ENCODE measurements around the gene KDSR. TPM values are rescaled to one million over a fixed set of nuclear protein-coding genes. Genes with fewer than 3 reads are reported as not detected.
A peak's percentile ranks its signal among the peaks of the same experiment; 100 is the strongest.

KDSR gene
- total RNA-seq (2022) (22.8 and 26.8 TPM in 2 replicates), Bru-seq, nascent RNA (percentile 67 among the genes with signal in this experiment), BruChase-seq, experiment 1, labeled RNA remaining after a 2-hour chase (percentile 72 among the genes with signal in this experiment), BruChase-seq, experiment 2, labeled RNA remaining after a 6-hour chase (percentile 78 among the genes with signal in this experiment)
- long read RNA-seq, full-length matches to known transcripts: 17 of 24 reads
- long read RNA-seq, partial matches to known transcripts: 2 of 24 reads
- long read RNA-seq, other reads (novel, unspliced or antisense): 5 of 24 reads

GRCh38 chr18:63367053-63367953, at the start of gene KDSR:
Gene KDSR (minus strand): TSS chr18:63367206. CDS start chr18:63367118, 88 bp downstream.
- Histone ChIP-seq H3K36me3 (ENCODE audit: control insufficient read depth, insufficient read depth, low read length) (no peaks in the 10 kb centered on the region), H3K4me3 (ENCODE audit: low read depth, low read length) (peak within 1 kb of the TSS; percentile 46), H3K4me1 (no peaks in the 10 kb centered on the region), H3K9me3 (no peaks in the 10 kb centered on the region), H3K27me3 (replicated peaks; ENCODE audit: control insufficient read depth, insufficient read depth, low read length) (no peaks in the 10 kb centered on the region)
- Mint-ChIP-seq H3K27ac (ENCODE audit: unreplicated experiment) (peak within 1 kb of the TSS; percentile 85), H3K36me3 (ENCODE audit: insufficient read depth, unreplicated experiment) (no peaks in the 10 kb centered on the region), H3K4me3 (ENCODE audit: unreplicated experiment) (peak within 1 kb of the TSS; percentile 94), H3K27me3 (ENCODE audit: insufficient read depth, unreplicated experiment) (no peaks in the 10 kb centered on the region), H3K4me1 (ENCODE audit: low read depth, unreplicated experiment) (no peaks in the 10 kb centered on the region), H3K9me3 (ENCODE audit: unreplicated experiment) (no peaks in the 10 kb centered on the region)
- ChIA-PET CTCF (no interaction called here), POLR2A (interaction anchor here (0.6 kb wide), 1 partner anchor 162 kb away, joined by 3 read pairs; no protein-coding TSS in a partner anchor)
- BruUV-seq (replicated peaks): TSS peak; percentile 71
- intact Hi-C loops (cut with micrococcal nuclease; ENCODE audit: unreplicated experiment): loop anchor here (1.0 kb wide), 1 partner anchor 55 kb away; the partner anchor contains the start of gene VPS4B
- no peak for TF ChIP-seq CTCF (IDR thresholded peaks at IDR 0.05; ENCODE audit: insufficient read depth in 1 of 2, low read depth in 1 of 2, low read length in 1 of 2, severe bottlenecking in 1 of 2, unreplicated experiment in 1 of 2)
- peak; percentile 93 to 94 for DNase-seq

GRCh38 chr18:63412953-63413352, 45.9 kb upstream of the KDSR start:
- DNase-seq: no peak
- Mint-ChIP-seq H3K4me3 (ENCODE audit: unreplicated experiment) (no peak overlapping the region), H3K27me3 (ENCODE audit: insufficient read depth, unreplicated experiment) (no peaks in the 10 kb centered on the region), H3K9me3 (ENCODE audit: unreplicated experiment) (no peaks in the 10 kb centered on the region), H3K4me1 (ENCODE audit: low read depth, unreplicated experiment) (peaks cover under 1% of the 10 kb centered on the region), H3K36me3 (ENCODE audit: insufficient read depth, unreplicated experiment) (peaks cover 13% of the 10 kb centered on the region), H3K27ac (ENCODE audit: unreplicated experiment) (no peak overlapping the region)
- no peaks in the 10 kb centered on the region for H3K27me3 ChIP-seq (replicated peaks; ENCODE audit: control insufficient read depth, insufficient read depth, low read length)
- intact Hi-C loops (cut with micrococcal nuclease; ENCODE audit: unreplicated experiment): no loop called here
- ChIA-PET POLR2A (no interaction called here), CTCF (no interaction called here)
- H3K36me3 ChIP-seq (ENCODE audit: control insufficient read depth, insufficient read depth, low read length): no peaks in the 10 kb centered on the region; the same call in 1 of the 2 replicates
- no peak for TF ChIP-seq CTCF (IDR thresholded peaks at IDR 0.05; ENCODE audit: insufficient read depth in 1 of 2, low read depth in 1 of 2, low read length in 1 of 2, severe bottlenecking in 1 of 2, unreplicated experiment in 1 of 2)
- no peaks in the 10 kb centered on the region for H3K4me1 ChIP-seq
- H3K4me3 ChIP-seq (ENCODE audit: low read depth, low read length): no peak overlapping the region
- H3K9me3 ChIP-seq: no peaks in the 10 kb centered on the region
- BruUV-seq (replicated peaks): no TSS peak

DNA sequence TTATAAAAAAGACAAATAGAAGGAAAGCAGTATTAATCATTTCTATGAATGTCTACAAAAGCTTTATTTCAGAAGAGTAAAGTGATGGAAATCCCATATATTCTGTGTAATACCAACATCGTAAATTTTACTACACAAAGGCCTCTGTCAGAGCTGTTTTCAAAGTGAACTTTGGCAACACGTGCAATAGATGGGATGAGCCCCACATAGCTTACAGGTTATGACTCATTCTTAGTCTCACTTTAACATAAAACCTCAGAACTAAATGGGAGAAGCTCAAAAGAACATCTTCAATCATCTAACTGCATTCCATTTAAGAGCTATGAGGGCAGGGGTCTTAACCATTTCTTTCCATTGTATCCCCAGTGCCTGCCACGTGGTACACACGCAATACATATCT, 43.8 kb upstream of the KDSR start:
- no peak overlapping the region for H3K4me3 Mint-ChIP-seq (ENCODE audit: unreplicated experiment)
- intact Hi-C loops (cut with micrococcal nuclease; ENCODE audit: unreplicated experiment): no loop called here
- Histone ChIP-seq H3K4me3 (ENCODE audit: low read depth, low read length) (no peak overlapping the region), H3K27me3 (replicated peaks; ENCODE audit: control insufficient read depth, insufficient read depth, low read length) (no peaks in the 10 kb centered on the region), H3K36me3 (ENCODE audit: control insufficient read depth, insufficient read depth, low read length) (no peaks in the 10 kb centered on the region; the same call in 1 of the 2 replicates), H3K4me1 (no peaks in the 10 kb centered on the region), H3K9me3 (no peaks in the 10 kb centered on the region)
- no TSS peak for BruUV-seq (replicated peaks)
- H3K27me3 Mint-ChIP-seq (ENCODE audit: insufficient read depth, unreplicated experiment): no peaks in the 10 kb centered on the region
- TF ChIP-seq CTCF (IDR thresholded peaks at IDR 0.05; ENCODE audit: insufficient read depth in 1 of 2, low read depth in 1 of 2, low read length in 1 of 2, severe bottlenecking in 1 of 2, unreplicated experiment in 1 of 2): no peak
- H3K9me3 Mint-ChIP-seq (ENCODE audit: unreplicated experiment): no peaks in the 10 kb centered on the region
- ChIA-PET POLR2A (interaction anchor here (1.3 kb wide), 1 partner anchor 11 kb away, joined by 5 read pairs; the partner anchor contains the start of gene VPS4B), CTCF (interaction anchor here (0.9 kb wide), 1 partner anchor 29 kb away, joined by 3 read pairs; no protein-coding TSS in a partner anchor)
- H3K36me3 Mint-ChIP-seq (ENCODE audit: insufficient read depth, unreplicated experiment): peaks cover 18% of the 10 kb centered on the region
- no peak overlapping the region for H3K27ac Mint-ChIP-seq (ENCODE audit: unreplicated experiment)
- peaks cover 7% of the 10 kb centered on the region for H3K4me1 Mint-ChIP-seq (ENCODE audit: low read depth, unreplicated experiment)
- DNase-seq: peak in 1 of 2 experiments; percentile 12
